Stimulated activated CD4-positive, alpha-beta T cell treated with anti-CD3 and anti-CD28 coated beads, Interleukin-1b, Interleukin-23, amount 100 ng/mL, for 4 hours (primary cell): ENCODE results near the gene SNX1.
"Not testable (repeated sequence)": the region's sequence is repeated elsewhere in the genome, so short reads cannot be mapped to it uniquely, and the experiment has no call there.

Experiments
- DNase-seq, 2 donors: peaks; one replicate each; pipeline ENCODE4 v3.0.0-alpha.2; 2020; ENCODE audit warnings: low read depth in 2 of 2

SNX1 gene

DNA sequence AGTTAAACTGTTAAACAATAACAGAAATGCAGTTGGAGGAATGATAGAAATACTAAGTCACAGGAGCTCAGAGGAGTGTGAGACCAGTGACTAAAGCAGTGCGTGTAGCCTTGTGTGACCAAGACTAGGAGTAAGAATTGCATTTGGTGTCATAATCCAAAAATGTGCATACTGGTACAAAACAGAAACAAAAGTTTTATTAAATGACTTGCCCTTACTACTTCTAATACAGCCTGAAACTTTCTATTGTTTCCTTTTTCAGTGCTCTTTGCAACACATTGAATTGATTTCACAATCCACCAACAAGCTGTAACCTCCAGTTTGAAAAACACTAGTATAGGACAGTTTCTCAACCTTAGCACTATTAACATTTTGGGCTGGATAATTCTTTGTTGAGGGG, 17.1 kb downstream of the SNX1 start:
- DNase-seq: no peak

GRCh38 chr15:64117759-64118487, 22.1 kb downstream of the SNX1 start:
- DNase-seq: no peak

DNA sequence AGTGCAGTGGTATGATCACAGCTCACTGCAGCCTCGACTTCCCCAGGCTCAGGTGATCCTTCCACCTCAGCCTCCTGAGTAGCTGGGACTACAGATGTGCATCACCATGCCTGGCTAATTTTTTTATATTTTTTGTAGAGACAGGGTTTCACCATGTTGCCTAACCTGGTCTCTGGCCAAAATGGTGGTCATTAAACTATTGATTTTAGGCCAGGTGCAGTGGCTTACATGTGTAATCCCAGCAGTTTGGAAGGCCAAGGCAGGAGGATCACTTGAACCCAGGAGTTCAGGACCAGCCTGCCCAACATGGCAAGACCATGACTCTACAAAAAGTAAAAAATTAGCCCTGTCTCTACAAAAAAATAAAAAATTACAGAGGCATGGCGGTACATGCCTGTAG, 24.5 kb downstream of the SNX1 start:
- DNase-seq: not testable (repeated sequence)

- no peak for DNase-seq
Measured at GRCh38 chr15:64121614-64122013, 25.8 kb downstream of the SNX1 start.

DNA sequence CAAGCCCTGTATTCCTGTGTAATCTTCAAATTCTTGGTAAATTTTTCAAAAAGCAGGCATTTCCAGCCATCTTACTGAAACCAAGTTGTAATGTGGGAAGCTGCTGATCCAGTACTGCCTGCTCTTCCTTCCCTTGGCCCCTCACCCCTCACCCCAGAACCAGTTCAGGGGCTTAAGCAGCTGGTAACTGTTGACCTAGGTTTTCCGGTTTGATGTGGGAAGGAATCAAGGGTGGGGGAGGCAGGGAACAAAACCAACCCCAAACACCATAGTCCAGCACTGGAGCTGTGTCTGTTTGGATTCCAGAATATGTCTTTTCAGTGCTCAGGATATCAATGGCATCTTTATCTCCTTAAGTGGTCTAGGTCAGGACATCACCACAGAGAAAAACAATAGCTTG, 26.7 kb downstream of the SNX1 start:
- DNase-seq: no peak

- no peak for DNase-seq
Measured at GRCh38 chr15:64122936-64123351, 27.2 kb downstream of the SNX1 start.

DNA sequence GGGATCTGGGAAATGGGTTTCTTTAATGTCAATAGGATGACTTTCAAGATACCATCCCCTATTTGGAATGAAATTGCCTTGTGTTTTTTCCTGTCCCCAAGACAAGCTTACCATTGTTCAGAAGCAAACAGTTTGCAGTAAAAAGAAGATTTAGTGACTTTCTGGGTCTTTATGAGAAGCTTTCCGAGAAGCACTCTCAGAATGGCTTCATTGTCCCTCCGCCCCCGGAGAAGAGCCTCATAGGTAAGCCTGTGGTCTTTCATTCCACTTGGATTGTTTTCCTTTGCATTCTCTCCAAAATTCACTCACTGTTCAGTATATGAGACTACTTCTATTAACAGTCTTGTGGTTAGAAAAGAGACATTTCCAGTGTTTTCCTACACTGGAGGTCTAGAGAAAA, 30.2 kb downstream of the SNX1 start:
- DNase-seq: no peak

DNA sequence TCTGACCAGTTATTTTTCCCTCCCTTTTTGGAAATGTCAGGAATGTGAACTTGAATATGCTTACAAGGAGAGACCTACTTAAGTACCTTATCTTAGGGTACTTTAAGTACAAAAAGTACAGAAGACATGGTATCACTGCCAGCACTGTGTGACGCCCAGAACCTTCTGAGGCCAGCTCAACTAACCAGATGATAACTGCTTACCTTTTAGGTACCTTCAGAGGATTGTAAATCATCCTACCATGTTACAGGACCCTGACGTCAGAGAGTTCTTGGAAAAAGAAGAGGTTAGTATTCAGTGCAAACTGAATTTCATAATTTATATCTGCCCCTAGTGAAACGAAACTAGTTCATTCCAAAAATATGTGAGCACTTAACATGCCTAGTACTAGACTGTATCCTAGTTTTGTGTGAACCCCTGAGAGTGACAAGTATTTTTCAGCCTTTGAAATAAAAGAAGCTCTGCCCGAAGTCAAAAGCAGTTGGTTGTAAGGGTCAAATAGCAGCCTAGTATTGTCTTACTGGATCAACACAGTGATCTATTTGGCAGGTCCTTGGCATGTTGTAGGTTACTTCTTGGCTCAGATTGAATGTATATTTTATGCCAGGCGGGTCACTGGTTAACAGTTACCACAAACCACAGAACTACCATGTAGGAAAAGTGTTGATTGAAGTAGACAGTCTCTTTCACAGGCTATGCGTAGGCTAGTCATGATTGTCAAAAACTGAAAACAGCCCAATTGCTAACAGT, 31.9 kb downstream of the SNX1 start:
- no peak for DNase-seq

GRCh38 chr15:64130159-64130558, 34.4 kb downstream of the SNX1 start:
- DNase-seq: no peak

DNA sequence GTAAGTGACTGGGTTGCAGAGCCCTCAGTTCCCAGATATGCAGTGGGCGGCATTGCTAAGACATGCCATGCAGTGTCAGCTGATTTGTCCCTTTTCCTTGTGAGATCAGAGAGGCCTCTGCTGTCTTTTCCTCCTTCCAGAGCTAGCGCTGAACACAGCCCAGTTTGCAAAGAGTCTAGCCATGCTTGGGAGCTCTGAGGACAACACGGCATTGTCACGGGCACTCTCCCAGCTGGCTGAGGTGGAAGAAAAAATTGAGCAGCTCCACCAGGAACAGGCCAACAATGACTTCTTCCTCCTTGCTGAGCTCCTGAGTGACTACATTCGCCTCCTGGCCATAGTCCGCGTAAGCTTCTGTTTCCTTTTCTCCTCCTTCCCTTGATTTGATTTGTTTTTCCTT, 35.8 kb downstream of the SNX1 start:
- DNase-seq: no peak

- no peak for DNase-seq
Measured at GRCh38 chr15:64132217-64132616, 36.4 kb downstream of the SNX1 start.

GRCh38 chr15:64133623-64134344, 38.0 kb downstream of the SNX1 start:
- no peak for DNase-seq

GRCh38 chr15:64134345-64134829, 38.6 kb downstream of the SNX1 start:
- DNase-seq: no peak

DNA sequence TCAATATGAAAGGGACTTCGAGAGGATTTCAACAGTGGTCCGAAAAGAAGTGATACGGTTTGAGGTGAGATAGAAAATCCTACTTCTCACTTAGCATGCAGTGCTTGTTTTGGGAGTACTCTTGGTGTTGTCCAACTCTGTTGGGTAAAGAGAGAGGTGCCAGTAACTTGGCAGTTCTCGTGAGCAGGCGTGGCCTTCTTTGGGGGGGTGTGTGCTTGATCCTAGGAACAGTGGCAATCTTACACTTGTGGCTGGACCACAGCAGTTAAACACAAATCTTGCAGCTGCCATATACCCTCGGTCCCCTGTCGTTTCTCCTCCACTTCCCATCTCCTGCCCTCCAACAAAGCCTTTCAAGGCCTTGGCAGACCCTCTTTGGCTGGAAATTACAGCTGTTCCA, 40.6 kb downstream of the SNX1 start:
- DNase-seq: no peak

DNA sequence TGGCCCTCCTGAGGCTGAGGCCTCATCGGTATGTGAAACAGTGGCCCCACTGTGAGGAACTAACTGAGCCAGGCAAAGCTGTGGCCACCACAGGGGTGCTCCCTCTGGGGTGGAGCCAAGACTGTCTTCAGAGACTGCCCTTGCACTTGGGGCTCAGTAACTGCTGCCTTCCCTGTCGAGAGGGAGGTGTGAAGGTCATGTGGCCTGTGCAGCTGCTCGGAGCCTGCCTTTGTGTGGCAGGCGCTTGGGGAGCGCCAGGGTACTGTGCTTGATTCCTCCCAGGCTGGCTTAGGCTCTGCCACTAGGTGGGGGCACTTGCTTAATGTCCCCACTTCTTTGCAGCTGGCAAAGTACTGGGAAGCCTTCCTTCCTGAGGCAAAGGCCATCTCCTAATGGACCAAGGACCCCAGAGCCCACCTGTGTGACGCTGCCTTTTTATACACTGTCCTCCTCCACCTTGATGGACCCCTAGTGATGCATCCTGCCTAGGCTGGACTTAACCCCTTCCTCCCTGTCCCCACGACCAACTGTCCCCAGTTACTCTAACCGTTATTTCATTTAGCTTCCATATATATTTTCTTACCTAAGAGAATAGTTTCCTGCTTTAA, 41.5 kb downstream of the SNX1 start:
- DNase-seq: no peak

GRCh38 chr15:64138331-64138941, 42.7 kb downstream of the SNX1 start:
- no peak for DNase-seq

GRCh38 chr15:64141798-64142512, 46.2 kb downstream of the SNX1 start:
- no peak for DNase-seq

DNA sequence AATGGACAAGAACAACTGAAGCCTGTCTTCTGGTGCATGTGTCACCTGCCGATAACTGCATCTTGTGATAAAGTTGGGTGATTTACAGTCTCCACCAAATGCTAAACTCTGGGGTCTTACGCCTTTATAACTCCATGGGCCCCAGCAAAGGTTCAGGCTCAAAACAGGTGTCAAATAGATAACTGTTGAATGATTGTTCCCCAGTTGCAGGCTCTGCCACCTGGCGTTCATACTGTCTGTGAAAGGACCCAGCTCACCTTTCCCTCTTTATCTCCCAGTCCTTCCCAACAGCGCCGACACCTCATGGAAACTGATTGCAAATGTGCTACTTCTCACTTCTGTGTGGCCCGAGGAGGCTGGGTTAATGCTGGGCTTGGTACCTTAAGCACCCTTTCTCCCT, 47.5 kb downstream of the SNX1 start:
- no peak for DNase-seq

- no peak for DNase-seq
Measured at GRCh38 chr15:64144192-64144564, 48.4 kb downstream of the SNX1 start.

DNA sequence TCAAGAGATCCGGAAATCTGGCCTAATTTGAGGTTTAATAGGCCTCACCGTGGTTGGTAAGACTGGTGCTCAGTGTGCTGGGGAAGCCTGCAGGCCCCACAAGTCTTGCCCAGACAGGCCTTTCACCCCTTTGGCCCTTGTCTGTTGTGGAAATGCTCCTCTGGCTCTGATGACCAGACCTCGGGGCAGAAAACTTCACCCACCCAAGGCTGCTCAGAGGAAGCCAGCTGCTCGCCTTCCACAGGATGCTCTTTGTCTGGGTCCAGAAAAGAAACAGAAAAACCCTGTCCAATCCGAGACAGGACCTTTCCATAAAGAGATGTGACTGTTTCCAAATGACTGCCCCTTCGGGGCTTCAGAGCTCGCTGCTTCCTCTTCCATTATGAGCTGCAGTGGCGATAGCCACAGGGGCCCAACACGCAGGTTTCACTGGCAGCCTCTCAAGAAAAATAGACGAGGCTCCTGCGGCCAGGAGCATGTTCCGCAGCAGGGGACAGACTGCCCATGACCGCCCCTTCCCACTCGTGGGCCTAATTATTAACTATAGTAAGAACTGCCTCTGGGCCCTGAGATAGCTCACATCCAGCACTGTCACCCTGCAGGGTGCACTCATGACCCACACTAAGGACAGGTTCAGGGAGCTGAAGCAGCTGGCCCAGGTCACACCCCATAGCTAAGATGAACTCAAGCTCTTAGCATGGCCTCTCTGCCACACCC, 48.9 kb downstream of the SNX1 start:
- no peak for DNase-seq
